ENCODE data around the gene TNFSF13B.

DNA sequence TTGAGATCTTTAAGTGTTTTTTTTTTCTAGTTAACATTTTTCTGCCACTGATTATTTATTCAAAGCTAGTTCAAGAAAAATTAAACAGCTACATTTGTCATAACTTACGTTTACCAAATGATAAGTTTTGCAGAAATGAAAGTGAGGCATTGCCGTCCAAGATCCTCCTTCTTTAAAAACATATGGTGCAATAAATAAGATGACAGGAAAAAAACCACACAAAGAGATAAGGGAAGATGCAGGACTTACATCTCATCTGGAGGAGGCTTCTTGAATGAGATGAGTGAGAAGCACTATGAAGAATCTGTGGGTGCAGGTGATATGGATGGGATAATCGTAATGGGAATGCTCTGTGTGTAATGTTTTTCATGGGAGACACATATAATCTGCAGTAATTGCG, 12.4 kb downstream of the TNFSF13B start:
- TF ChIP-seq EP300 (conservative IDR thresholded peaks at IDR 0.05; ENCODE audit: poor library complexity, severe bottlenecking) = no peak
- TF ChIP-seq, protein P1, sequence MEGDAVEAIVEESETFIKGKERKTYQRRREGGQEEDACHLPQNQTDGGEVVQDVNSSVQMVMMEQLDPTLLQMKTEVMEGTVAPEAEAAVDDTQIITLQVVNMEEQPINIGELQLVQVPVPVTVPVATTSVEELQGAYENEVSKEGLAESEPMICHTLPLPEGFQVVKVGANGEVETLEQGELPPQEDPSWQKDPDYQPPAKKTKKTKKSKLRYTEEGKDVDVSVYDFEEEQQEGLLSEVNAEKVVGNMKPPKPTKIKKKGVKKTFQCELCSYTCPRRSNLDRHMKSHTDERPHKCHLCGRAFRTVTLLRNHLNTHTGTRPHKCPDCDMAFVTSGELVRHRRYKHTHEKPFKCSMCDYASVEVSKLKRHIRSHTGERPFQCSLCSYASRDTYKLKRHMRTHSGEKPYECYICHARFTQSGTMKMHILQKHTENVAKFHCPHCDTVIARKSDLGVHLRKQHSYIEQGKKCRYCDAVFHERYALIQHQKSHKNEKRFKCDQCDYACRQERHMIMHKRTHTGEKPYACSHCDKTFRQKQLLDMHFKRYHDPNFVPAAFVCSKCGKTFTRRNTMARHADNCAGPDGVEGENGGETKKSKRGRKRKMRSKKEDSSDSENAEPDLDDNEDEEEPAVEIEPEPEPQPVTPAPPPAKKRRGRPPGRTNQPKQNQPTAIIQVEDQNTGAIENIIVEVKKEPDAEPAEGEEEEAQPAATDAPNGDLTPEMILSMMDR (IDR thresholded peaks at IDR 0.05; ENCODE audit: poor library complexity, severe bottlenecking) = no peak
- TF ChIP-seq POLR2AphosphoS5 (IDR thresholded peaks at IDR 0.05) = no peak
- no peak for TF ChIP-seq EZH2 (IDR thresholded peaks at IDR 0.05; ENCODE audit: borderline replicate concordance, insufficient read depth, low read length, poor library complexity, severe bottlenecking)
- TF ChIP-seq RAD21 (conservative IDR thresholded peaks at IDR 0.05) = no peak
